HG02610 (cell line): ENCODE results near the gene INSR.
"Not testable (repeated sequence)": the region's sequence is repeated elsewhere in the genome, so short reads cannot be mapped to it uniquely, and the experiment has no call there.

Experiments used
- ATAC-seq: cut with Tn5 transposase; IDR thresholded peaks from one replicate; pipeline ENCODE4 v1.9.1; 2021; ENCODE audit warnings: mild to moderate bottlenecking, moderate library complexity; ENCODE audit not compliant: unreplicated experiment

The INSR gene

GRCh38 chr19:7258041-7258839, 36.0 kb downstream of the INSR start:
- ATAC-seq: no peak

DNA sequence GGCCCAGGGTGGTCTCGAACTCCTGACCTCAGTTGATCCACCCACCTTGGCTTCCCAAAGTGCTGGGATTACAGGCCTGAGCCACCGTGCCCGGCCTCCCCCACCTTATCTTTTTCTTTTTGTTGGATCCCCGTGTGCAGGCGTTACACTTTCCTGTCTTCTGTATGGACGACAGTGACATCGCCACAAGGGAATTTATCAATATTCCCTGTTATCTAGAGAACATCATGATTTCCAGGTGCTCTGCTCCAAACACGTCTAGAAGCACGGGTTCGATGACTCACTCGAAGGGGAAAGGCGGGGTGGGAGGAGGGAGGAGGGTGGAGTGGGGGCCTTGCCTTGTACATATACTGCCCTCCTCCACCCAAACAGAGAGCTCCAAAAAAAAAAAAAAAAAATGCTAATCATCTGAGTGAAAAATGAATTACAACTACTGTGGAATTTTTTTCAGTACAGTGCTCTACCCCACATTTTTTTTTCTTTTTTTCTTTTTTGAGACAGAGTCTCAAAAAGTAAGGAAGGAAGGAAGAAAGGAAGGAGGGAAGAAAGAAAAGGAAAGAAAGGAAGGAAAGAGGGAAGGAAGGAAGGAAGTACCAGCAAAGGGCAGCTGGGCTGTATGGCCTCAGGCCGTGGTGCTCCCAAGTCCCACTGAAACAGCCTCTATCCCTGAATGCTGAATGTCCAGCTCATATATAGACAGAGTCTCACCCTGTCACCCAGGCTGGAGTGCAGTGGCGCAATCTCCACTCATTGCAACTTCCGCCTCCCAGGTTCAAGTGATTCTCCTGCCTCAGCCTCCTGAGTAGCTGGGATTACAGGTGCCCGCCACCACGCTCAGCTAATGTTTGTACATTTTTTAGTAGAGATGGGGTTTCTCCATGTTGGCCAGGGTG, 36.8 kb downstream of the INSR start:
- no peak for ATAC-seq

- ATAC-seq: no peak
These were observed 38.6 kb downstream of the INSR start for GRCh38 chr19:7255631-7256030.

- ATAC-seq: no peak
These were observed 39.1 kb downstream of the INSR start for GRCh38 chr19:7255119-7255518.

- no peak for ATAC-seq
These were observed 39.6 kb downstream of the INSR start for GRCh38 chr19:7254590-7254989.

DNA sequence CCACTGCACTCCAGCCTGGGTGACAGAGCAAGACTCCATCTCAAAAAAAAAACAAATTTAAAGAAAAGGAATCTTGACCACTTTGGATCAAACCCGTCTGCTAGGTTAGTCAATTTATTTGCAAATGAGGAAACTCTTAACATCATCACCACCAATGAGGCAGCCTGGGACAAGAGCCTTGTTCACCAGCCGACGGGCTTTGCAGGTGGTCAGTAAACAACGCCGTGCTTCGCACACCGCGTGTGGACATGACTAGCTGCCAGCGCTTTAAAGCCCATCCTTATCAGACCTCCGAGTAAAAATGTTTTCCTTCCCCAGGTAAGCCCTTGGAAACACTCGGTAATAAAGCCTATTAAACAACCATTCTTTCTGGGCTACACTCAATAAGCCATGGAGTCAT, 41.9 kb downstream of the INSR start:
- no peak for ATAC-seq

DNA sequence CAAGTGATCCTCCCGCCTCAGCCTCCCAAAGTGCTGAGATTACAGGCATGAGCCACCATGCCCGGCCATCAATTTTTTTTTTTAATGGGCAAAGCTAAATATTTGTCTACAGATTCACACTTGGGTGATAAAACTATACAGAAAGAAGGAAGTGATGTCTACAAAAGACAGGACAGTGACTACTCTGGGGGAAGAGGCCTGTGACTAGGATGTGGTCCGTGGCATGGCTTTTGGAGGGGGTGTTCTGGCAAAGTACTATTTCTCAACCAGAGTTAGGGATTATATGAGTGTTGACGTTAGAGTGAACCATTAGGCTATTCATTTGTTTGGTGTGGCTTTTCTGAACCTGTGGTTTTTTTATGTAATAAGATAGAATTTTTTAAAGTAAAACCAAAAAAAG, 42.7 kb downstream of the INSR start:
- no peak for ATAC-seq

DNA sequence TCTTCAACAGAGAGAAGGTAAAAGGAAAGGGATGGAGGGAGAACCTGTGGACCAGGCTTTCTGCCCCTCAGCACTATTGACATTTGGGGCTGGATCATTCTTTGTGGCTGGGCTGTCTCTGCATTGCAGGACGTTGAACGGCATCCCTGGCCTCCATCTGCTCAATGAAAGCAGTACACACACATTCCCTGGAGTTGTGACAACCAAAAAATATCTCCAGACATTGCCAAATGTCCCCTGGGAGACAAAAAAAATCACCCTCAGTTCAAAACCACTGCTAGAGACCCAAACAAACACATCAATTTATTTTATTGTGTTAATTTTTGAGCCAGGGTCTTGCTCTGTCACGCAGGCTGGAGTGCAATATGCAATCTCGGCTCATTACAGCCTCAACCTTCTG, 43.3 kb downstream of the INSR start:
- no peak for ATAC-seq

DNA sequence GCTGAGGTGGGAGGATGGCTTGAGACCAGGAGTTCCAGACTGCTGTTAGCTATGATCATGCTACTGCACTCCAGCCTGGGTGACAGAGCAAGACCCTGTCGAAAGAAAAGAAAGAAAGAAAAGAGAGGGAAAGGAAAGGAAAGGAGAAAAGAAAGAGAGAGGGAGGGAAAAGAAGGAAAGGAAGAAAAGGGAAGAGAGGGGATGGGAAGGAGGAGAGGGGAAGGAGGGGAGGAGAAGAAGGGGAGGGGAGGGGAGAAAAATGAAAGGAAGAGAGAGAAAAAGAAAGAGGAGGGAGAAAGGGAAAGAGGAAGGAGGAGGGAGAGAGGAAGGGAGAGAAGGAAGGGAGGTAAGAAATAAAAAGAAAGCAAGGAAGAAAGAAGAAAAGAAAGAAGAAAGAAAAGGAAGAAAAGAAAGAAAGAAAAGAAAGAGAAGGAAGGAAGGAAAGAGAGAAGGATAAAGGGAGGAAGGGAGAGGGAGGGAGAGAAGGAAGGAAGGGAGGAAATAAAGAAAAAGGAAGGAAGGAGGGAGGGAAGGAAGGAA, 44.1 kb downstream of the INSR start:
- ATAC-seq: no peak

DNA sequence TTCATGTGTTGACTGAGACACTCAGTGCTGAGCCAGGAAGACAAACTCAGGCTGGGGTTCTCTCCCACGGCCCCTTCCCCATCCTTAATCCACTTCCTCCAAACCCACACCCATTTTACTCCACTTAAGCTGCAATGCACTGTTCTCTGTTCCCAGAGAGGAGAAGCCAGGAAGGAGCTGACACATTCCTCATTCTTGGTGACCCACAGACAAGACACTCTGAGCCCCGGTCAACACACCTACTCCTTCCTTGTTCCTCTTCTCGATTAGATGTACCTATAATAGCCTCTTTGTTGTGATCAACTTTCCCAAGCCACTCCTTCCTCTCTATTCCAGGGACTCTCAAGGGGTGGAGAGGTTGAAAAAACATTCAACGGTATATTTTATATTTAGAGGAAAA, 47.1 kb downstream of the INSR start:
- no peak for ATAC-seq

- no peak for ATAC-seq
These were observed 47.6 kb downstream of the INSR start for GRCh38 chr19:7246601-7247000.

- no peak for ATAC-seq
These were observed 51.5 kb downstream of the INSR start for GRCh38 chr19:7242601-7243258.

- no peak for ATAC-seq
These were observed 56.2 kb downstream of the INSR start for GRCh38 chr19:7238051-7238450.

GRCh38 chr19:7236153-7236552, 58.1 kb downstream of the INSR start:
- no peak for ATAC-seq

DNA sequence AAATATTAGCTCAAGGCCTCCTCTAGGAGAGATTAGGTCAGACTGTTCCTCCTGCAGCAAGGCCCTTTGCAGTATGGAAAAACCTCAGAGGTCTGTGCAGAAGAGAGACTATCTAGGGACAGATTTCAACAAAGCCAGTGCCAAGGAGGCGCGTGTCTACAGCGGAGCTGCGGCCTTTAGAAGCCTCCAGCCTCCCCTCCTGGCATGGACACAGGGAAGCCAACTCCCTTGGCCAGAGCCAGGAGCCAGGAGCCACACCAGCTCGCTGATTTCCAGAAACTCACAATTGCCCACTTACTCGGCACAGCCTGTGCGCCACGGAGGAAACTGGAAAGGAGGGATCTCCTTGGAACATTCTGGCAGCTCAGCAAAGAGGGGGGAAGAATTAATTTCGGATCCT, 63.4 kb downstream of the INSR start:
- no peak for ATAC-seq

DNA sequence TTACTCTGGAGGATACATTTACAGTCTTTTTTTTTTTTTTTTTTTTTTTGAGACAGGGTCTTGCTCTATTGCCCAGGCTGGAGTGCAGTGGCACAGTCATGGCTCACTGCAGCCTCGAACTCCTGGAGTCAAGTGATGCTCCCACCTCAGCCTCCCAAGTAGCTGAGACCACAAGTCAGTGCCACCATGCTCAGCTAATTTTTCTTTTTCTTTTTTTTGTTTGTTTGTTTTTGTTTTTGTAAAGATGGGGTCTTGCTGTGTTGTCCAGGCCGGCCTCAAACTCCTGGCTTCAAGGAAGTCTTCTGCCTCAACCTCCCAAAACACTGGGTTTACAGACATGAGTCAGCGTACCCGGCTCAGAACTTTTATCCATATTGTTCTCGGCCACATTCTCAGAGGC, 64.5 kb downstream of the INSR start:
- no peak for ATAC-seq

- ATAC-seq: no peak
These were observed 65.2 kb downstream of the INSR start for GRCh38 chr19:7228935-7229541.

DNA sequence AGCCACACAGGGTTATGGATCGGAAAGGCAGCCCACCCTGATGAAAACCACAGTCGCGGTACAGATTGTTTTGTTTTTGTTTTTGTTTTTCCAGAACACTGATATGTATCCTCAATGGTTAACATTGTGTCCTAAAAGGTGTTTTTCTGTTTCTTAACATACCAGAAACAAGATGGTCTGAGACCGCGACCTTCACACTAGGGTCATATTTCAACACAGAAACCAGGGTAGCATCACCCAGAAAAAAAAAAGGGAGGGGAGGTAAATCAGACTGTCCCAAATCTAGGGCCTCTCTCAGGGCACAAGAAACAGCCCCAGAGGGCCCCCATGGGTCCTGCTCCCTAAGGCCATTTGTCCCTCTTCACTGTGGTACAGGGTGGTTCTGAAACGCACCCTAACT, 66.5 kb downstream of the INSR start:
- ATAC-seq: no peak

- ATAC-seq: not testable (repeated sequence)
These were observed 67.1 kb downstream of the INSR start for GRCh38 chr19:7227149-7227548.

DNA sequence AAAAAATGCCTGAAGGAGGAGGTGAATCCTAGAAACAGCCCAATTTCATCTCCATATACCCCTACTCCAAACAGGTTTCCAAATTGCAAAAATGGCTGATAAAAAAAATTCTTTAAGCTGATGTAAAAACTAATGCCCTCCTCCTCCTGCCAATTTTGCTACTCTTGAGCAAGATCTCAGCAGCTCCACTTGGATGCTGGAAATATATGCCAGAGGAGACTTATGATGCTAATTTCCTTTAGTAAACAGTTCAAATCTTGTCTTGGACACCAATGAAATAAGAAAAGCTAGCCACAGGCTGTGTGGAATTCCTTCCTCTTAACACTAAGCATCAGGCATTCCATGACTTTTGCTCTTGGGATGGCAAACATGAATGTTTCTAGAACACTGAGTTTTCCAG, 67.5 kb downstream of the INSR start:
- no peak for ATAC-seq

DNA sequence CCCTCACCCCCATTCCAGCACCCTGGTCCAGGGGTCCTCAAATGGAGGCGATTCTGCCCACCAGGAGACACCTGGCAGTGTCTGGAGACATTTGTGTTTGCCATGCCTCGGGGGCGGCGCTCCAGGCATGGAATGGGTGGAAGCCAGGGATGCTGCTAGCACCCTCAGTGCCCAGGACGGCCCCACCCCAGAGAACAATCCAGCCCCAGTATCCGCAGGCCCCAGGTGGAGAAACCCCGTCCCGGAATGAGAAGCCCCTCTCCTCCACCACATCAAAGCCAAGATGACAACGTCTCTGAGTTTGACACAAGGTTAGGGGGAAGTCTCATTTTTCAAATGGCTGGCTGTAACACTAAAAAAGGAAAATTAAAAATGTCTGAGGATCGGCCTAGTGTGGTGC, 68.5 kb downstream of the INSR start:
- no peak for ATAC-seq
